Measurements from ENCODE around the gene DDX3X.

Gene DDX3X

DNA sequence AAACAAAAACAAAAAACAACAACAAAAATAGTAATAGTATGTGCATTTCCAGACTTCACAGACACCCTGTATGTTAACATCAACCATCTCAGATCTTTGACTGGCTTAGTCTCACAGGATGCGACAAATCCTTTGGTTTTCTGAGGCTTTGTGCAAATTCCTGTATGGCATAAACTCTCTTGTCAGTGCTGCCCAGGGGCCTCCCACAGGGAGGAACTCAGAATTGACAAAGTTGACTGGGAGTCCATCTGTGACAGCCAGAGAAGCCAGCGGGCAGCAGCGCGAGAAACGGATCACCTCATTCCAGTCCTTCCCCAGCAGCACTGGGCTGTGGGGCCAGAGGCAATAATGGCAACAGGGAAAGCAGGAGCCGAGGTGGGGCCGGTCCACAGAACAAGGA lies 19.1 kb upstream of the DDX3X start:
- no peak for TF ChIP-seq FOXP2 (optimal IDR thresholded peaks at IDR 0.05; ENCODE audit: borderline replicate concordance, extremely low read depth, extremely low read length, insufficient read depth)
- no peak for TF ChIP-seq POLR2AphosphoS5 (IDR thresholded peaks at IDR 0.05; ENCODE audit: low read depth, low read length)
- TF ChIP-seq TAF1 (IDR thresholded peaks at IDR 0.05; ENCODE audit: borderline replicate concordance, insufficient read depth, low read length), result no peak
- TF ChIP-seq SIN3A (IDR thresholded peaks at IDR 0.05; ENCODE audit: borderline replicate concordance, insufficient read depth, low read length), result no peak
- TF ChIP-seq REST (IDR thresholded peaks at IDR 0.05; ENCODE audit: insufficient read depth in 1 of 2, low read depth in 2 of 2, low read length in 2 of 2), result no peak

DNA sequence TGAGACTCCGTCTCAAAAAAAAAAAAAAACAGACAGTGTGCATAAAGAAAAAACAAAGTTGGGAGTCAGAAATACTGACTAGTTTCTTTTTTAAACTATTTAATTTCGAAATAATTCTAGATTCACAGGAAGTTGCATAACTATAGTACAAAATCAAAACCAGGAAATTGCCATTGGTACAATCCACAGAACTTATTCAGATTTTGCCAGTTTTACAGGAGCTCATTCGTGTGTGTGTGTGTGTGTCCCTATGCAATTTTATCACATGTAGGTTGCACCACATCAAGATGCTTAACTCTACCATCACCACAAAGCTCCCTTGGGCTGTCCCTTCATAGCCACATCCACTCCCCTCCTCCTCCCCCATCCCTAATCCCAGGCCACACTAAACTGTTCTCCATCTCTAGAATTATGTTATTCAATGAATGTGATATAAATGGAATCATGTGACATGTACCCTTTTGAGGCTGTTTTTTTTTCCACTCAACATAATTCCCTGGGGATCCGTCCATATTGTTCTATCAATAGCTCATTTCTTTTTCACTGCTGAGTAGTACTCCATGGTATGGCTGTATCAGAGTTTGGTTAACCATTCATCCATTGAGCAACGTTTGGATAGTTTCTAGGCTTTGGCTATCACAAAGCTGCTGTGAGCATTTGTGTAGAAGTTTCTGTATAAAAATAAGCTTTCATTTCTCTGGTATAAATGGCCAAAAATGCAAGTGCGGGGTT lies 16.3 kb upstream of the DDX3X start:
- TF ChIP-seq REST (IDR thresholded peaks at IDR 0.05; ENCODE audit: insufficient read depth in 1 of 2, low read depth in 2 of 2, low read length in 2 of 2), result no peak
- TF ChIP-seq POLR2AphosphoS5 (IDR thresholded peaks at IDR 0.05; ENCODE audit: low read depth, low read length), result no peak
- TF ChIP-seq SIN3A (IDR thresholded peaks at IDR 0.05; ENCODE audit: borderline replicate concordance, insufficient read depth, low read length), result no peak
- no peak for TF ChIP-seq TAF1 (IDR thresholded peaks at IDR 0.05; ENCODE audit: borderline replicate concordance, insufficient read depth, low read length)

DNA sequence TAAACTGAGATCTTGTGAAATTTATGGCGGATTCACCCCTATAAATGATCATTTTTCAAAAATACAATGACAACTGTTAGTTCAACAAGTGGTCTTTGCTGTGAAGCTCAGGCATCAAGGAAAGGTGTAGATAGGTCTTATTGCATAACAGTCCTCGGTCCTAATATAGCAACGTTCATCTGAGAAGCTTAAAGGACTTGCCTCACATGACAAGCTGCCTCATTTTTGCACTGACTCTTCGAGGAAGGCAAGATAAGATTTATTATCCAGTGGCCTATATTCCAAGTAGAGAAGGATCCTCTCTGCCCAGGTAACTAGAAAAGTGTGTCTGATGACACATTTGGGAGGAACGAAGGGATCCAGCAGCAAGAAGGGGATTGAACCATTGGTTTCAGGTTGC lies 13.6 kb upstream of the DDX3X start:
- TF ChIP-seq REST (IDR thresholded peaks at IDR 0.05; ENCODE audit: insufficient read depth in 1 of 2, low read depth in 2 of 2, low read length in 2 of 2) (no peak), SIN3A (IDR thresholded peaks at IDR 0.05; ENCODE audit: borderline replicate concordance, insufficient read depth, low read length) (no peak), TAF1 (IDR thresholded peaks at IDR 0.05; ENCODE audit: borderline replicate concordance, insufficient read depth, low read length) (no peak), FOXP2 (optimal IDR thresholded peaks at IDR 0.05; ENCODE audit: borderline replicate concordance, extremely low read depth, extremely low read length, insufficient read depth) (no peak), POLR2AphosphoS5 (IDR thresholded peaks at IDR 0.05; ENCODE audit: low read depth, low read length) (no peak)

- no peak for TF ChIP-seq FOXP2 (optimal IDR thresholded peaks at IDR 0.05; ENCODE audit: borderline replicate concordance, extremely low read depth, extremely low read length, insufficient read depth)
- no peak for TF ChIP-seq TAF1 (IDR thresholded peaks at IDR 0.05; ENCODE audit: borderline replicate concordance, insufficient read depth, low read length)
- no peak for TF ChIP-seq POLR2AphosphoS5 (IDR thresholded peaks at IDR 0.05; ENCODE audit: low read depth, low read length)
- TF ChIP-seq SIN3A (IDR thresholded peaks at IDR 0.05; ENCODE audit: borderline replicate concordance, insufficient read depth, low read length), result no peak
- TF ChIP-seq REST (IDR thresholded peaks at IDR 0.05; ENCODE audit: insufficient read depth in 1 of 2, low read depth in 2 of 2, low read length in 2 of 2), result no peak
Observed at GRCh38 chrX:41322821-41323603, 10.9 kb upstream of the DDX3X start.

Measured in PFSK-1 (cell line).